HEK293 (cell line): Measurements from ENCODE around the gene ERAP2.

Source experiments
- CTCF ChIA-PET: fragments of 350-600 bp; formaldehyde crosslinking; extraction: SDS; loops from one replicate; lab custom pipeline; 2021; ENCODE audit warnings: antibody characterized with exemption; lab: Yijun Ruan, JAX
- POLR2A ChIA-PET: fragments of 300-600 bp; formaldehyde crosslinking; extraction: SDS; loops from one replicate; lab custom pipeline; 2020; ENCODE audit warnings: antibody characterized with exemption, inconsistent platforms; lab: Yijun Ruan, JAX
- H3K27ac ChIP-seq: fragments of 200-500 bp; sonication (Bioruptor generic); 2 replicates; pipeline ENCODE4 v1.5.1; 2014; ENCODE audit warnings: low read depth, low read length, control low read depth, inconsistent platforms; ENCODE audit errors: extremely low read depth
- H3K36me3 ChIP-seq, 2 experiments: fragments of 200-500 bp in 1 of 2; sonication (Bioruptor generic) in 1 of 2; 1 replicate in 1 of 2; 2 replicates in 1 of 2; pipeline ENCODE4 v1.5.1; 2014 to 2017; ENCODE audit warnings: inconsistent platforms in 2 of 2, low read length in 2 of 2; ENCODE audit not compliant: control insufficient read depth in 2 of 2, insufficient read depth in 1 of 2
- H3K4me1 ChIP-seq: fragments of 200-500 bp; sonication (Bioruptor generic); 2 replicates; pipeline ENCODE4 v1.5.1; 2014; ENCODE audit warnings: mild to moderate bottlenecking, low read length, inconsistent platforms; ENCODE audit not compliant: control insufficient read depth, insufficient read depth
- H3K4me3 ChIP-seq: 2 replicates; pipeline ENCODE4 v1.5.1; 2011; ENCODE audit warnings: low read depth, mild to moderate bottlenecking, control low read depth, low read length, moderate library complexity
- H3K9me3 ChIP-seq: fragments of 200-500 bp; sonication (Bioruptor generic); 2 replicates; pipeline ENCODE4 v1.5.1; 2014; ENCODE audit warnings: low read depth, low read length, inconsistent platforms; ENCODE audit not compliant: control insufficient read depth, insufficient read depth
- FEZF1 ChIP-seq: fragments of 450-650 bp; formaldehyde crosslinking; IDR thresholded peaks from 2 replicates; pipeline ENCODE4 v1.5.1; 2016; ENCODE audit warnings: missing biosample characterization, missing genetic modification characterization
- GLI4 ChIP-seq: fragments of 450-650 bp; formaldehyde crosslinking; IDR thresholded peaks from 2 replicates; pipeline ENCODE4 v1.5.1; 2016; ENCODE audit warnings: missing biosample characterization, missing genetic modification characterization
- HOXA7 ChIP-seq: sonication (generic); formaldehyde crosslinking; IDR thresholded peaks from 2 replicates; pipeline ENCODE4 v1.8.1; 2022; ENCODE audit warnings: missing genetic modification reagents, borderline replicate concordance
- KLF7 ChIP-seq: fragments of 450-650 bp; formaldehyde crosslinking; IDR thresholded peaks from 2 replicates; pipeline ENCODE4 v1.5.1; 2016; ENCODE audit warnings: missing biosample characterization, missing genetic modification characterization, borderline replicate concordance
- KLF9 ChIP-seq: fragments of 450-650 bp; formaldehyde crosslinking; IDR thresholded peaks from 2 replicates; pipeline ENCODE4 v1.5.1; 2016; ENCODE audit warnings: missing biosample characterization, missing genetic modification characterization, low read depth
- PRDM1 ChIP-seq: fragments of 450-650 bp; formaldehyde crosslinking; IDR thresholded peaks from 2 replicates; pipeline ENCODE4; 2016; ENCODE audit warnings: missing biosample characterization, missing genetic modification characterization
- SCRT1 ChIP-seq: fragments of 450-650 bp; formaldehyde crosslinking; IDR thresholded peaks from 2 replicates; pipeline ENCODE4 v1.5.1; 2016; ENCODE audit warnings: missing biosample characterization, missing genetic modification characterization, borderline replicate concordance
- SCRT2 ChIP-seq: fragments of 450-650 bp; formaldehyde crosslinking; IDR thresholded peaks from 2 replicates; pipeline ENCODE4 v1.5.1; 2016; ENCODE audit warnings: missing biosample characterization, missing genetic modification characterization
- SP7 ChIP-seq: fragments of 450-650 bp; formaldehyde crosslinking; IDR thresholded peaks from 2 replicates; pipeline ENCODE4 v1.5.1; 2016; ENCODE audit warnings: missing biosample characterization, missing genetic modification characterization
- YY2 ChIP-seq: fragments of 450-650 bp; formaldehyde crosslinking; IDR thresholded peaks from 2 replicates; pipeline ENCODE4 v1.5.1; 2016; ENCODE audit warnings: missing biosample characterization, missing genetic modification characterization
- ZFP3 ChIP-seq: fragments of 450-650 bp; formaldehyde crosslinking; IDR thresholded peaks from 2 replicates; pipeline ENCODE4 v1.5.1; 2016; ENCODE audit warnings: low read depth, missing biosample characterization, missing genetic modification characterization
- ZNF211 ChIP-seq: fragments of 450-650 bp; formaldehyde crosslinking; IDR thresholded peaks from 2 replicates; pipeline ENCODE4 v1.5.1; 2016; ENCODE audit warnings: low read depth, missing biosample characterization, missing genetic modification characterization
- ZNF335 ChIP-seq: fragments of 450-650 bp; formaldehyde crosslinking; conservative IDR thresholded peaks from 2 replicates; pipeline ENCODE4 v1.5.1; 2016; ENCODE audit warnings: missing biosample characterization, missing genetic modification characterization
- ZNF423 ChIP-seq: fragments of 450-650 bp; formaldehyde crosslinking; IDR thresholded peaks from 2 replicates; pipeline ENCODE4 v1.5.1; 2016; ENCODE audit warnings: missing biosample characterization, missing genetic modification characterization
- ZNF560 ChIP-seq: fragments of 450-650 bp; formaldehyde crosslinking; IDR thresholded peaks from 2 replicates; pipeline ENCODE4 v1.5.1; 2017; ENCODE audit warnings: missing biosample characterization, missing genetic modification characterization, borderline replicate concordance
- ZNF660 ChIP-seq: fragments of 450-650 bp; IDR thresholded peaks from 2 replicates; pipeline ENCODE4 v1.5.1; 2018; ENCODE audit warnings: missing biosample characterization, mild to moderate bottlenecking, missing genetic modification characterization
- ZNF664 ChIP-seq: fragments of 450-650 bp; formaldehyde crosslinking; IDR thresholded peaks from 2 replicates; pipeline ENCODE4 v1.5.1; 2016; ENCODE audit warnings: missing biosample characterization, missing genetic modification characterization
- ZNF677 ChIP-seq: fragments of 450-650 bp; IDR thresholded peaks from 2 replicates; pipeline ENCODE4 v1.5.0; 2018; ENCODE audit warnings: missing biosample characterization, mild to moderate bottlenecking, missing genetic modification characterization, moderate library complexity
- ZNF76 ChIP-seq: fragments of 450-650 bp; formaldehyde crosslinking; IDR thresholded peaks from 2 replicates; pipeline ENCODE4; 2016; ENCODE audit warnings: low read depth, missing biosample characterization, missing genetic modification characterization, borderline replicate concordance
- ZNF768 ChIP-seq: fragments of 450-650 bp; formaldehyde crosslinking; IDR thresholded peaks from 2 replicates; pipeline ENCODE4 v1.5.1; 2018; ENCODE audit warnings: missing biosample characterization, mild to moderate bottlenecking, missing genetic modification characterization
- TF ChIP-seq, protein P1 (sequence below): fragments of 450-650 bp; formaldehyde crosslinking; IDR thresholded peaks from 2 replicates; pipeline ENCODE4 v1.5.1; 2017; ENCODE audit warnings: missing biosample characterization, missing genetic modification characterization
- TF ChIP-seq, protein P2 (sequence below): fragments of 450-650 bp; formaldehyde crosslinking; IDR thresholded peaks from 2 replicates; pipeline ENCODE4 v1.5.1; 2016; ENCODE audit warnings: missing biosample characterization, missing genetic modification characterization
- TF ChIP-seq, protein P3 (sequence below): fragments of 450-650 bp; formaldehyde crosslinking; IDR thresholded peaks from 2 replicates; pipeline ENCODE4 v1.5.1; 2016; ENCODE audit warnings: missing biosample characterization, missing genetic modification characterization
- TF ChIP-seq, protein P4 (sequence below): fragments of 450-650 bp; formaldehyde crosslinking; IDR thresholded peaks from 2 replicates; pipeline ENCODE4 v1.5.1; 2016; ENCODE audit warnings: missing biosample characterization, missing genetic modification characterization

Gene ERAP2

DNA sequence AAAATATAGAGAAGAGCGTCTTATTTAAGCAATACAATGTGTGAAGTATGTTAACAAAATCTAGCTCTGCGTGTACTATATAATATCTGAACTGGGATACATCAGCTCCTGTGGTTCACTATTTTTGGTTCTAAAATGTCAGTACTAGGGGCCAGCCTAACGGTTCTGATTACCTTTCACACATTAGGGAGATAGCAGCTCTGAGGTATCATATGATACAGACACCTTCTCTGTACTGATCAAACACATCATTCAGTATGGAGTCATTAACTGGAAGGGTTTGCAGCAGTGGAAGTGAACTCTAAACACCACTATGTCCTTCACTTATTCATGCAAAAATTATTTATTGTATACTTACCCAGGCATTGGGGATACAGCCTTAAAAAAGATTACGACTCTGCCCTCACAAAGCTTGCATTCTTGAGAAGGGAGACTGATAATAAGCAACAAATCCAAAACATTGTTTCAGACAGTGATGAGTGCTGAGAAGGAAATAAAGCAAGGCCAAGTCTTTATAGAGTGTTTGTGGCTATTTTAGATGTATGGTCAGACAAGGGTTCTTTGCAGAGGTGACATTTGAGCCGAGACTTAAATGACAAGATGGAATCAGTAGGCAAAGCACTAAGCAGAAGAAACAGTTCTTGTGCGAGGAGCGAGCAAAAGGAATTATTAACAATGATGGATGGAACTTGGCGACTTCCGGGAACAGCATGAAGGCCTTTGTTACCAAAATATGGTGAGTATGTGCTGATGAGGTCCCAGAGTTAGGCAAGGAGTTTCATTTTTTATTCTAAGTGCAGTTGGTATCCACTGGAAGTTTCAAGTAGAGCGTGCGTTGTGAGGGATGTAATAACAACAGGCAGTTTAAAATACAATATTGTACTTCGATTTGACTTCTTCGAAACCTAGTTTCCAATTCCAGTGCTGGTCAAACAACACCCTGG is 57.7 kb downstream of the ERAP2 start:
- H3K27ac ChIP-seq, result peak overlapping the region; percentile 97
- H3K9me3 ChIP-seq, result no peaks in the 10 kb centered on the region
- TF ChIP-seq ZFP3 (tag by site-specific recombination) (peak; percentile 31; the same call in 1 of the 2 replicates), SP7 (no peak), ZNF768 (tag by site-specific recombination) (0 out of 2 replicates have a peak, but pooled peaks have one; percentile 64), ZNF335 (tag by site-specific recombination) (peak; percentile 39), ZNF660 (tag by site-specific recombination) (peak; percentile 13; the same call in 1 of the 2 replicates), YY2 (tag by site-specific recombination) (no peak), HOXA7 (CRISPR knock-in tag) (no peak), ZNF76 (tag by site-specific recombination) (no peak)
- TF ChIP-seq, protein P1, sequence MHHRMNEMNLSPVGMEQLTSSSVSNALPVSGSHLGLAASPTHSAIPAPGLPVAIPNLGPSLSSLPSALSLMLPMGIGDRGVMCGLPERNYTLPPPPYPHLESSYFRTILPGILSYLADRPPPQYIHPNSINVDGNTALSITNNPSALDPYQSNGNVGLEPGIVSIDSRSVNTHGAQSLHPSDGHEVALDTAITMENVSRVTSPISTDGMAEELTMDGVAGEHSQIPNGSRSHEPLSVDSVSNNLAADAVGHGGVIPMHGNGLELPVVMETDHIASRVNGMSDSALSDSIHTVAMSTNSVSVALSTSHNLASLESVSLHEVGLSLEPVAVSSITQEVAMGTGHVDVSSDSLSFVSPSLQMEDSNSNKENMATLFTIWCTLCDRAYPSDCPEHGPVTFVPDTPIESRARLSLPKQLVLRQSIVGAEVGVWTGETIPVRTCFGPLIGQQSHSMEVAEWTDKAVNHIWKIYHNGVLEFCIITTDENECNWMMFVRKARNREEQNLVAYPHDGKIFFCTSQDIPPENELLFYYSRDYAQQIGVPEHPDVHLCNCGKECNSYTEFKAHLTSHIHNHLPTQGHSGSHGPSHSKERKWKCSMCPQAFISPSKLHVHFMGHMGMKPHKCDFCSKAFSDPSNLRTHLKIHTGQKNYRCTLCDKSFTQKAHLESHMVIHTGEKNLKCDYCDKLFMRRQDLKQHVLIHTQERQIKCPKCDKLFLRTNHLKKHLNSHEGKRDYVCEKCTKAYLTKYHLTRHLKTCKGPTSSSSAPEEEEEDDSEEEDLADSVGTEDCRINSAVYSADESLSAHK (tag by site-specific recombination), result peak; percentile 91
- POLR2A ChIA-PET, result interaction anchor here (0.6 to 0.7 kb wide), 2 partner anchors 35 to 65 kb away, joined by 3 to 5 read pairs; no protein-coding TSS in a partner anchor
- H3K4me3 ChIP-seq, result peak overlapping the region; percentile 94
- H3K36me3 ChIP-seq, result no peaks in the 10 kb centered on the region
- CTCF ChIA-PET, result interaction anchor here (0.5 to 0.9 kb wide), 4 partner anchors 19 to 224 kb away, joined by 3 read pairs; no protein-coding TSS in a partner anchor
- peaks cover 15% of the 10 kb centered on the region for H3K4me1 ChIP-seq

DNA sequence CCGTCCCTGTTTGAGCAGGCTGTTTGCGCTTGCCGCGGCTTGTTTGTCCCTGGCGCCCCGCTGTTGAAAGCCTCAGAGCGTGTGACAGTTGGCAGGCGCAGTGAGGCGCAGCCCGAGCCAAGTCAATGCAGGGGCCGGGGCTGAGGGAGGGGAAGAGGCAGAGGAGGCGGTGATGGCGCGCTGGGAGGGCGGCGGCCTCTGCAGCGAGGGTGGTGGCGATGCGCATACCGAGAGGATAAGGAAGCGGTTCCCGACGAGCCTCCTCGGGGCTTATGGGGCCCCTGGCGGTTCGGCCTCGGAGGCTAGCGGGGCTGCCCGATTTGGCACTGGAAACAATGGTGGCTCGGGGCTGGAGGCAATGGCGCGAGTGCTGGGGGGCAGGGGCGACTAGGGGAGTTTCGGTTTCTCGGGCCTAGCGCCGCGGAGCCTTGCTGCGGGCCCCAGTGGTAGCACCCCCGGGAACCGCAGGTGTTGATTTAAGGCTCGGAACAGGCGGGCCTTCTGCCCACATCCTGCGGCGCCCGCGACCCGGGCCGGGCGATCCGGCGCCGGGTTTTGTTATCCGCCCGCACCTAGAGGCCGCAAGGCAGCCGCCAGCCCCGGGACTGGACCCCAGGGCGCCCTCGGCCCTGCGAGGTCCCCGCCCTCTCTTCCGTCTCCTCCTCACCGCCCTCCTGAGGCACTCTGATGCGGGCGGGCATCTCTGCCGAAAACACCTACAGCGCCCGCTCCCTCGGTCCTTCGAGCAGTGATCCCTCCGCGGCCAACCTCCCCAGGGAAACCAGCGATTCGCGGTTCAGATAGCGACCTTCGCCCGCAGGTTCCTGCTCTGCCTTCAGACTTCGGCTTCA is 58.6 kb downstream of the ERAP2 start:
- Histone ChIP-seq H3K27ac (peak overlapping the region; percentile 97), H3K36me3 (no peaks in the 10 kb centered on the region), H3K9me3 (no peaks in the 10 kb centered on the region), H3K4me3 (peak overlapping the region; percentile 94), H3K4me1 (peaks cover 15% of the 10 kb centered on the region)
- ChIA-PET CTCF (no interaction called here), POLR2A (interaction anchor here (0.6 to 1.1 kb wide), 2 partner anchors 64 to 2000 kb away, joined by 4 read pairs; no protein-coding TSS in a partner anchor)
- peak; percentile 95 for TF ChIP-seq ZNF76 (tag by site-specific recombination)
- TF ChIP-seq GLI4 (tag by site-specific recombination), result no peak
- TF ChIP-seq FEZF1 (tag by site-specific recombination), result peak; percentile 79
- peak; percentile 100 for TF ChIP-seq ZNF423
- TF ChIP-seq SCRT1 (tag by site-specific recombination), result no peak
- no peak for TF ChIP-seq ZNF560 (tag by site-specific recombination)
- no peak; the same call in 1 of the 2 replicates for TF ChIP-seq ZNF664
- TF ChIP-seq, protein P2, sequence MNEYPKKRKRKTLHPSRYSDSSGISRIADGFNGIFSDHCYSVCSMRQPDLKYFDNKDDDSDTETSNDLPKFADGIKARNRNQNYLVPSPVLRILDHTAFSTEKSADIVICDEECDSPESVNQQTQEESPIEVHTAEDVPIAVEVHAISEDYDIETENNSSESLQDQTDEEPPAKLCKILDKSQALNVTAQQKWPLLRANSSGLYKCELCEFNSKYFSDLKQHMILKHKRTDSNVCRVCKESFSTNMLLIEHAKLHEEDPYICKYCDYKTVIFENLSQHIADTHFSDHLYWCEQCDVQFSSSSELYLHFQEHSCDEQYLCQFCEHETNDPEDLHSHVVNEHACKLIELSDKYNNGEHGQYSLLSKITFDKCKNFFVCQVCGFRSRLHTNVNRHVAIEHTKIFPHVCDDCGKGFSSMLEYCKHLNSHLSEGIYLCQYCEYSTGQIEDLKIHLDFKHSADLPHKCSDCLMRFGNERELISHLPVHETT (tag by site-specific recombination), result peak; percentile 58
- peak; percentile 76 for TF ChIP-seq KLF9 (tag by site-specific recombination)
- TF ChIP-seq KLF7 (tag by site-specific recombination), result peak; percentile 85
- no peak for TF ChIP-seq PRDM1 (tag by site-specific recombination)
- peak; percentile 75 for TF ChIP-seq SCRT2 (tag by site-specific recombination)
- TF ChIP-seq, protein P3, sequence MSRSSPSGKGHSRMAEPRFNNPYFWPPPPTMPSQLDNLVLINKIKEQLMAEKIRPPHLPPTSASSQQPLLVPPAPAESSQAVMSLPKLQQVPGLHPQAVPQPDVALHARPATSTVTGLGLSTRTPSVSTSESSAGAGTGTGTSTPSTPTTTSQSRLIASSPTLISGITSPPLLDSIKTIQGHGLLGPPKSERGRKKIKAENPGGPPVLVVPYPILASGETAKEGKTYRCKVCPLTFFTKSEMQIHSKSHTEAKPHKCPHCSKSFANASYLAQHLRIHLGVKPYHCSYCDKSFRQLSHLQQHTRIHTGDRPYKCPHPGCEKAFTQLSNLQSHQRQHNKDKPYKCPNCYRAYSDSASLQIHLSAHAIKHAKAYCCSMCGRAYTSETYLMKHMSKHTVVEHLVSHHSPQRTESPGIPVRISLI (tag by site-specific recombination), result no peak
- TF ChIP-seq ZNF677, result no peak
- TF ChIP-seq, protein P4, sequence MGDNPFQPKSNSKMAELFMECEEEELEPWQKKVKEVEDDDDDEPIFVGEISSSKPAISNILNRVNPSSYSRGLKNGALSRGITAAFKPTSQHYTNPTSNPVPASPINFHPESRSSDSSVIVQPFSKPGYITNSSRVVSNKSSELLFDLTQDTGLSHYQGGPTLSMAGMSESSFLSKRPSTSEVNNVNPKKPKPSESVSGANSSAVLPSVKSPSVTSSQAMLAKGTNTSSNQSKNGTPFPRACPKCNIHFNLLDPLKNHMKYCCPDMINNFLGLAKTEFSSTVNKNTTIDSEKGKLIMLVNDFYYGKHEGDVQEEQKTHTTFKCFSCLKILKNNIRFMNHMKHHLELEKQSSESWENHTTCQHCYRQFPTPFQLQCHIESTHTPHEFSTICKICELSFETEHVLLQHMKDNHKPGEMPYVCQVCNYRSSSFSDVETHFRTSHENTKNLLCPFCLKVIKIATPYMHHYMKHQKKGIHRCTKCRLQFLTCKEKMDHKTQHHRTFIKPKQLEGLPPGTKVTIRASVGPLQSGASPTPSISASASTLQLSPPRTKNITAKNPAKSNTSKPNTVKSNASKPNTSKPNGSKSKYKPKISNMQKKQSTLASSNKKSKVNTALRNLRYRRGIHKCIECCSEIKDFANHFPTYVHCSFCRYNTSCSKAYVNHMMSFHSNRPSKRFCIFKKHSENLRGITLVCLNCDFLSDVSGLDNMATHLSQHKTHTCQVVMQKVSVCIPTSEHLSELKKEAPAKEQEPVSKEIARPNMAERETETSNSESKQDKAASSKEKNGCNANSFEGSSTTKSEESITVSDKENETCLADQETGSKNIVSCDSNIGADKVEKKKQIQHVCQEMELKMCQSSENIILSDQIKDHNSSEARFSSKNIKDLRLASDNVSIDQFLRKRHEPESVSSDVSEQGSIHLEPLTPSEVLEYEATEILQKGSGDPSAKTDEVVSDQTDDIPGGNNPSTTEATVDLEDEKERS (tag by site-specific recombination), result no peak
- TF ChIP-seq ZNF211, result no peak
